Ramos (cell line): ENCODE results near the gene TMEM170A.
"Not testable (repeated sequence)": the region's sequence is repeated elsewhere in the genome, so short reads cannot be mapped to it uniquely, and the experiment has no call there.

Experiments
- in situ Hi-C: fragments of 300-500 bp; cut with MboI; formaldehyde crosslinking; loops from one replicate; pipeline ENCODE4 v1.14.3; 2022; ENCODE audit warnings: low sequenced_read_pairs; ENCODE audit not compliant: unreplicated experiment

Gene TMEM170A

DNA sequence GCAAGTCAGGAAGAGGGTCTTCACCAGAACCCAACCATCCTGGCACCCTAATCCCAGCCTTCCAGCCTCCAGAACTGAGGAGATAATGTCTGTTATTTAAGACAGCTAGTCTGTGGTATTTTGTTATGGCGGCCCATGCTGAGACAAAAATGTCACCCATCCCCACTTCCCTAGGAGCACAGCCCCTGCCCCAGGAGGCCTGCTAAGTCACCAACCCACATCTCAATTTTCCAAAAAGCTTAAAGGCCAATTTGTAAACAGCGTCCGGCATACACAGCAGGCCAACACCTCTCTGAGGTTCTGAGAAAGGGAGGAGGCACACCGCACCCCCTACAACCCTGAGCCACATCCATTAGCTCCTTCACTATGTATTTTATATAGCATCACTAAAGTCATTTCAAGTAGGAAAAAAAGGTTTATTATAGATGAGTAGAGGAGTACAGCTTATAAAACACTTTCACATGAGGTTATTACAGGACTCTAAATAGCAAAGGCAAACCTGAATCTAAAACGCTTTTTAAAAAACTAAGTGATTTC is 6.9 kb downstream of the TMEM170A start:
- in situ Hi-C loops, result no loop called here

DNA sequence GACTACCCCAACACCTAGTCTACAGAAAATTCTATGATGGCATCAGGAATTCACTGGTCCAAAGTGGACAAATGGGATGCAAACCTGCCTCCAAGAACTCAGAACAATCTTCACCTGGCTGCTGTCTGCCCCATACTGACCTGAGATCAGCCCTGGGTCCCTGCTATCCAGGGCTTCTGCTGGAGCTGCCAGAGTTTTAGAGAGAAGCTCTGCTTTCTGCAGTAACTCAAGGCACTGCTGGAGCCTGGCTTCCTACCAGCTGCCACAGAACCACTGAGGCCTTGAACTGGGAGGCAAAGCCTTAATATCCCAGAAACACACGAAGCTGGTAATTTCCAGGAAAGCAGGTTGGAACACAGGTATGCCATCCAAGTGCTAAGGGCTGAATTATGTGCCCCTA is 7.5 kb downstream of the TMEM170A start:
- in situ Hi-C loops, result no loop called here

DNA sequence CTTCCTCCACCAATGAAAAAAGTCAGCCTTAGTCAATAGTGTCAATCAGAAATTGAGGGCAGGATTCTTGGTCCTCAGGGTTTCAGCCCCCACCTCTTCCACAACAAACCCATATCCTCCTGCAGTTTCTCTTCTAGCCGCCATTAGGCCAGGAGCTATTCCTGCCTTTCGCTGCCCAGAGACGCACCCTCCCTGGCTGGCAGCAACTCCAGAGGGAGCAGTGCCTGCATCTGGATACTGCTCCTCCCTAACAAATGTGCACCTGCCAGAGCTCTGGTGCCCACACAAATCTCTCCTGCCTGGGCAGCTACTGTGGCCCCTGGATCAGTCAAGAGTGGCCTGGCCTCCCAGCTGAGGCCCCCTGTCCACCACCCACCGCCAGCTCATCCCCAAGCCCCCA is 8.0 kb downstream of the TMEM170A start:
- in situ Hi-C loops, result not testable (repeated sequence)

DNA sequence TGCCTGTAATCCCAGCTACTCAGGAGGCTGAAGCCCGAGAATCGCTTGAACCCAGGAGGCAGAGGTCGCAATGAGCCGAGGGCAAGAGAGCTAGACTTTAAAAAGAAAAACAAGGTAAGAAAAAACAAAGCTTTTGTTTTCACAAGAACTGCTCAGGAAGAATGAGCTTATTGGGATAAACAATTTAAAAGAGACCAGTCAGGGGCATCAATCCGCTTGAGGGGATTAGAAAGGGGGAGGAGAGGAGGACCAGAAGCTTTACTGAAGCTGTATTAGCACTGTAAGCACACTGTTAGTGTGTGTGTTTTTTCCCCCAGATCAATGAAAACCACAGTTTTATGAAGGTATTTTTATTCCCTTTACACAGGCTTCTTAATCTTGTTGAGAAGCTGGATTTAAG is 8.8 kb downstream of the TMEM170A start:
- in situ Hi-C loops, result no loop called here

DNA sequence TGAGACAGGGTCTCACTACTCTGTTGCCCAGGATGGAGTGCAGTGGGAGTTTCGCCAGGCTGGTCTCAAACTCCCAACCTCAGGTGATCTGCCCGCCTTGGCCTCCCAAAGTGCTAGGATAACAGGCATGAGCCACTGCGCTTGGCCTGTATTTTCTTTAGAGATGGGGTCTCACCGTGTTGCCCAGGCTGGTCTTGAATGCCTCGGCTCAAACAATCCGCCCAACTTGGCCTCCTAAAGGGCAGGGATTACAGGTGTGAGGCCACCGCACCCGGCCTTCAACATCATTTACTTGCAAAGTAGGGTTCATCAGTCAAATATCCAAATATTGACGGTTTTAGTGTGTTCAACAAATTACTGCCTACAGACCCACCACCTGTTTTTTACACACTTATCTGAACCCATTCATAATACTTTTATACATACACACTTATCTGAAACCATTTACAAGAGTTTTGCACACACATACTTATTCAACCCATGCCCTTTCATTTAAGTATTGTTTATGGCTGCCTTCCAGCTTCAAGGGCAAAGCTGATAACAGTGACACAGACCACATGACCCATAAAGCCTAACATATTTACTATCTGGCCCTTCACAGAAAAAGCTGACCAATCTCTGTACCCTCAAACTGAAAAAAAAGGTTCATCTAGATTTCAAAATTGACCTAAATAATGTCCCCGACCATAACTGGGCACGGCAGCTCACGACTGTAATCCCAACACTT is 11.9 kb downstream of the TMEM170A start:
- in situ Hi-C loops, result no loop called here

DNA sequence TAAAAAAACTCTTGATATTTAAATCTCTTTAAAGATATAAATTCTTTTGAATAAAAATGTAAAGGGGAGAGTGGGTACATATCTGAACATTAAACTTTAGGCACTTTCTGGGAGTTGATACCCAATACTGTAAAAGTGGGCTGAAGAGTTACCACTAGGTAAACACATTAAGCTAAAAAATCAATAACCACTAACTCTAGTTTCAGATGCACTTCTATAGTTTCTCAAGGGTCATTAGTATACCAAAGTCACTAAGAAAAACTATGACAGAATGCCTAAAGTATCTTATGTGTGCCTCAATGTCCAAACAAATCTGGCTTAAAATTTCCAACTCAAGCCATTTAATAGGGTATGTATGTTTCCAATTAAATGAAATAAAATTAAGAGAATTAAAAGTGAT is 18.1 kb downstream of the TMEM170A start:
- in situ Hi-C loops, result no loop called here

DNA sequence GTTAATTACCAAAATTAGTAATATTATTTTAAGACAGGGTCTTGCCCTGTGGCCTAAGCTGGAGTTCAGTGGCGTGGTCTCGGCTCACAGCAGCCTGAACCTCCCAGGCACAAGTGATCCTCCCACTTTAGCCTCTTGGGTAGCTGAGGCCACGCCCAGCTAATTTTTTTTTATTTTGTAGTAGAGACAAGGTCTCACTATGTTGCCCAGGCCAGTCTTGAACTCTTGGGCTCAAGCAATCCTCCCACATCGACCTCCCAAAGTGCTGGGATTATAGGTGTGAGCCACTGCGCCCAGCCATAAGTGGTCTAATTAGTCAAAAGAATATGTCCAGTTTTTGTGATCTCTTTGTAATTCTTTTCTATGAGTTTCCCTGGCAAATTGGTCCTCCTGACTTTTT is 19.2 kb downstream of the TMEM170A start:
- in situ Hi-C loops, result no loop called here

DNA sequence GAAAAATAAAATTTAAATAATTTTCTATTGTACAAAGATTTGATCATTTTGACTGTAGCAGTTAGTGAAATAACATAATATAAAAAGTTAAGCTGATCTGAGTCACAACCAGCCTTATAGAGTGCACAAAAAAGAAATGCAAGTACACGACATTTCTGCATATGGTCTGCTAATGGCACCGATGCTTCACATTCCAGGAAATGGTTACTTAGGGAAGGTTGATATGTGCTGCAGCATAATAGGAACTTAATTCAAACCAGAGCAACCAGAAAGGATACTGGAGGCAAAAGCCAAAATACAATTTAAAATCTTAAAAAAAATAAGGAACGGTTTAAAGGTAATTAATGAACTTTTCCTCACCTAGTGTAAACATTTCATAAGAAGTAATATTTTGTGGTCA is 21.2 kb downstream of the TMEM170A start:
- in situ Hi-C loops, result no loop called here

DNA sequence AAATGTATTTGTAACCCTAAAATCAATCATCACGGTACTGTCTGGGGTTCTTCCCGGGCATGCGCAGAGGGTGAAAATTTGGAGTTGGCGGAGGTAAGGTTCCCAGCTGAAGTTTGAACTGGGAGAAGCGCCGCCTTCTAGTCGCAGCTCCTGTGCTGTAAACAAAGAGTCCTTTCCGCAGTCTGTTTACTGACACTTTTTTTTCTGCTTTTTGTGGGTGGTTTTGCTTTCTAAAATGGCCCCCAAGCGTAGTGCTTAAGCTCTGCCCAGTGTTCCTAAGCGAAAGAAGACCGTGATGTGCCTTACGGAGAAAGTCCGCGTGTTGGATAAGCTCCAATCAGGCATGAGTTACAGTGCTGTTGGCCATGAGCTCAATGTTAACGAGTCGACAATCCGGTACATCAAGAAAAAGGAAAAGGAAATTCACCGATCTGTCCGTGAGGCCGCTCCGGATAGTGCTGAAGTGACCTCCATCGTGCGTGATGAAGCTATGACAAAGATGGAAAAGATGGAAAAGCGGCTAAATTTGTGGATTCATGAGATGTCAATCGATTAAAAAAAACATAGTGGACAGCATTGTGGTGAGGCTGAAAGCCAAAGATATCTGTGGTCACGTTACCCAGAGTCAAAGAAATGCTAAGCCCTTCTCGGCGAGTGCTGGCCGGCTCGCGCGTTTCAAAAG is 30.6 kb downstream of the TMEM170A start:
- in situ Hi-C loops, result no loop called here

DNA sequence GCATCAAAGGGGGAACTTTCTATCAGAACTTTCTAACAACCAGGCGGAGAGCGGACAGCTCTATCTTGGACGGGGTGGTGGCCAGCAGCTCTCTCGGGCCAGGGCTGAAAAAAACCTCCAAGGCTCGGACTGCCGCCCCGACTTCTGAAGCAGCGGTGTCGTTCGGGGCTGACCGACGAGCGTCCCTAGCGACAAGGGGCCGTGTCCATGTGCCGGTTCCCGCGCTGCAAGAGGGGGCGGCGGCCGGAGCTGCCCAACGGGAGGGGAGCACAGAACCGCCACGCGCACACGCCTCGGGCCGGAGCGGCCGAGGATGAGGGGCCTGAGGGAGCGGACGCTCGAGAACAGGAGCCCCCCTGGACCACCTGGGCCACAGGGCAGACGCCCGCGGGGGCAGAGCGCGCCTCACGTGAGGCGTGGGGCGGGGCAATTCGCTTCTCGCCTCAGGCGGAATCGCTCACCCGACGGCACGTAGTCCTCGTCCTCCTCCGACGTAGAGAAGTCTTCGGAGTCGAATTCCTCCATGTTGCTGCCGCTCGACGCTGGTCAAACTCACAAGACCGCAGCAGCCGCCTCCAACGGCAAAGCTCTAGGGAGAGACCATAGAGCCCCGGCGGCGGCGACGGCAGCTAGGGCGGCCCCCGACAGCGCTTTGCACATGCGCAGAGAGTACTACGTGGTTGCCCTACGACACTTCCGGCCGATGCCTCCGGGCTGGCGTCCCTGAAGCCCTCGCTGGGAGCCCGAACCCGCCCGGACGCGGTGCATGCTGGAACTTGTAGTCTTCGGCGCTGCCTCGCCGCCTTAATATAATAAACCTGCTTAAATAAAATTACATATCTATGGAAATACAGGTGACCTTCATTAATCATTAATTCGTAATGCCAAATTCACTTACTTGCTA is 31.4 kb downstream of the TMEM170A start, which contains the start of gene CFDP1:
Gene CFDP1, minus strand, starts transcription at position 676 of the 904 bp plus-strand sequence. Its CDS starts 151 bp downstream, at position 525.
- in situ Hi-C loops, result no loop called here

DNA sequence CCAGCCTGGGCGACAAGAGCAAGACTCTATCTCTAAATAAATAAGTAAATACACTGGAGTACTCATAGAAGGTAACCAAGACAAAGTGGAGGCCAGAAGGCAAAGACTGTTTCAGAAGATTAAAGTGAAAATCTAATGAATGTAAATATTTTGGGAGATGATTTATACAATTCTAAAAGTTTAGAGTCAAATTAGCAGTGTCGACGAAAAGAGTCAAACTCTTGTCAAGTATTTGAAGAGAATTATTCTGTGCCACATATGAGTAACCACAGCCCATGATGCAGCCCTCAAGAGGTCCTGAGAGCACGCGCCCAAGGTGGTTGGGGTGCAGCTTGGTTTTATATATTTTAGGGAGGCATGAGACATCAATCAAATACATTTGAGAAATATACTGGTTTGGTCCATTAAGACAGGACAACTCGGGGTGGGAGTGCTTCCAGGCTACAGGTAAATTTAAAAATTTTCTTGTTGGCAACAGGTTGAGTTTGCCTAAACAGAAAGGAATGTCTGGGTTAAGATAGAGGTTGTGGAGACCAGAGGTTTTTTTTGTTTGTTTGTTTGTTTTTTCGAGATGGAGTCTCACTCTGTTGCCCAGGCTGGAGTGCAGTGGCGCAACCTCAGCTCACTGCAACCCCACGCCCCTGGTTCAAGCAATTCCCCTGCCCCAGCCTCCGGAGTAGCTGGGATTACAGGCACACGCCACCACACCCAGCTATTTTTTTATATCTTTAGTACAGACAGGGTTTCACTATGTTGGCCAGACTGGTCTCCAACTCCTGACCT is 34.7 kb downstream of the TMEM170A start:
- in situ Hi-C loops, result no loop called here

DNA sequence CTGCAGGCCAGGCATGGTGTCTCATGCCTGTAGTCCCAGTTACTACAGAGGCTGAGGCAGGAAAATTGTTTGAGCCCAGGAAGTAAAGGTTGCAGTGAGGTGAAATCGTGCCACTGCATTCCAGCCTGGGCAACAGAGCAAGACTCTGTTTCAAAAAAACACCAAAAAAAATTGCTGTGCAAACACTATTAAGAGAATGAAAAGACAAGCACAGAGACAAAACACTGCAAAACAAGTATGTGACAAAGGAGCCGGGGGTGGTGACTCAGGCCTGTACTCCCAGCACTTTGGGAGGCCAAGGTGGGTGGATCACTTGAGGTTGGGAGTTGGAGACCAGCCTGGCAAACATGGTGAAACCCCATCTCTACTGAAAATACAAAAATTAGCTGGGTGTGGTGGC is 38.0 kb downstream of the TMEM170A start:
- in situ Hi-C loops, result not testable (repeated sequence)

DNA sequence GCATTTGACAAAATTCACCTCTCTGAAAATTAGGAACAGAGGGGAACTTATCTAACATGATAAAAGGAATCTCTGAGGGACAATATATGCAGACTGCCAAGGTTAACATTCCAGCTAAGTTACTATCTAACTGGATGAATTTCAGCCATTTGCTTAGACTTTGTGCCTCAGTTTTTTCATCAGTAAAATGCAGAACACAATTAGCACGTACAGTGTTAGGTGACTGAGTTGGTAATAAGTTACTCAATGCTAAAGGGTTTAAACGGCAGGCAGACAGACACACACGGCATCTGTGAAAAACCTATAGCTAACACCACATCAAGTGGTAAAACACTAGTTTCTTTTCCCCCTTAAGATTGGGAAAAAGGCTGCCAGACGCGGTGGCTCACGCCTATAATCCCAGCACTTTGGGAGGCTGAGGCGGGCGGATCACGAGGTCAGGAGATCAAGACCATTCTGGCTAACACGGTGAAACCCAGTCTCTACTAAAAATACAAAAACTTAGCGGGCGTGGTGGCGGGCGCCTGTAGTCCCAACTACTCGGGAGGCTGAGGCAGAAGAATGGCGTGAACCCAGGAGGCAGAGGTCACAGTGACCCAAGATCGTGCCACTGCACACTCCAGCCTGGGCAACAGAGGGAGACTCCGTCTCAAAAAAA is 40.3 kb downstream of the TMEM170A start:
- in situ Hi-C loops, result not testable (repeated sequence)

DNA sequence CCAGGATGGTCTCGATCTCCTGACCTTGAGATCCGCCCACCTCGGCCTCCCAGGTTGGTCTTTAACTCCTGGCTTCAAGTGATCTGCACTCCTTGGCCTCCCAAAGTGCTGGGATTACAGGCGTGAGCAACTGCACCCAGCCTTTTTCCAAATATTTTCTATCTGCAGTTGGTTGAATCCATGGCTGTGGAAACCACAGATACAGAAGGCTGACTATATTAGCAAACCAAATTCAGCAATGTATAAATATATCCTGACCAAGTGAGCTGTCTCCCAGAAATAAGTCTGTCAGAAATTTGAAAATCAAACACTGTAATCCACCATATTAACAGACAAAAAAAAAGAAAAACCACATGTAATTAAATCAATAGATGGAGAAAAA is 40.8 kb downstream of the TMEM170A start:
- in situ Hi-C loops, result no loop called here

DNA sequence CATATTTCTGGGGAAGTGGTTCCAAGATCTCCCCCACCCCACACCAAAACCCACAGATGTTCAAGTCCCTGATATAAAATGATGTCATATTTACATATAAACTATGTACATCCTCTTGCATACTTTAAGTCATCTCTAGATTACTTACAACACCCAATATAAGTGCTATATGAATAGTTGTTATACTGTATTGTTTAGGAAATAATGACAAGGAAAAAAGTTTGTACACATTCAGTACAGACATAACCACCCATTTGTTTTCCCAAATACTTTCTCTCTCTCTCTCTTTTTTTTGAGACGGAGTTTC is 42.7 kb downstream of the TMEM170A start:
- in situ Hi-C loops, result no loop called here

DNA sequence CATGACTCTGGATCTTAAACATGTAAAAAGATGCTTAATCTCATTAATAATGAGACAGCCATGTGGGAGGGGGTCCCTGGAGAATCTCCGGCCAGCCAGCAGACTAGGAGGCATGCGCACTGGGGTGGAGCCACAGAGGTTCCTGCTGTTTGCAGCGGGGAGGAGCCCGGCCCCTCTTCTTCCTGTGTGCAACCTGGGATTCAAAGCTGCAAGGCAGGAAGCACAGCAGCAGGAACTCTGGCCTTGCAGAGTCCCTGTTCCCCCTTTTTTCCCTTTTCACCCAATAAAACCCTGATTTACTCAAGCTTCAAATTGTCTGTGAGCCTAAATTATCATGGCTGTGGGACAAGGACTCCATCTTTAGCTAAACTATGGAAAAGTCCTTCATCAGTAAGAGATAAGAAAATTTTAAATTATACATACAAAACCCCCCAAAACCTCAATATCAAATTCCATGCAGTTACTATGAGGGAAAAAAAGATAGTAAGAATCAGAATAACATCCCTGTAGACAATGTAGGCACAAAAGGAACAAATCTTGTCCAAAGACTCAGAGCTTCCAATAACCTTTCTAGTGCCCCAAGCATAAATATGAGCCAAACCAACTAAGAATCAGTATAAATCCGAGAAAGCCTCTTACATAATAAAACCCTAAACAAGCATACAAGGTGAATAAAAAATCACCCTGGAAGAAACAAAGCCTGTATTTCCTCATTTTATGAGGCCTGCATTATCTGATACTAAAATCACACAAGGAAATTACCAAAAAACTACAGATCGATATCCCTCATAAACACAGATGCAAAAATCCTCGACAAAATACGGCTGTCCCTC is 43.3 kb downstream of the TMEM170A start:
- in situ Hi-C loops, result no loop called here

DNA sequence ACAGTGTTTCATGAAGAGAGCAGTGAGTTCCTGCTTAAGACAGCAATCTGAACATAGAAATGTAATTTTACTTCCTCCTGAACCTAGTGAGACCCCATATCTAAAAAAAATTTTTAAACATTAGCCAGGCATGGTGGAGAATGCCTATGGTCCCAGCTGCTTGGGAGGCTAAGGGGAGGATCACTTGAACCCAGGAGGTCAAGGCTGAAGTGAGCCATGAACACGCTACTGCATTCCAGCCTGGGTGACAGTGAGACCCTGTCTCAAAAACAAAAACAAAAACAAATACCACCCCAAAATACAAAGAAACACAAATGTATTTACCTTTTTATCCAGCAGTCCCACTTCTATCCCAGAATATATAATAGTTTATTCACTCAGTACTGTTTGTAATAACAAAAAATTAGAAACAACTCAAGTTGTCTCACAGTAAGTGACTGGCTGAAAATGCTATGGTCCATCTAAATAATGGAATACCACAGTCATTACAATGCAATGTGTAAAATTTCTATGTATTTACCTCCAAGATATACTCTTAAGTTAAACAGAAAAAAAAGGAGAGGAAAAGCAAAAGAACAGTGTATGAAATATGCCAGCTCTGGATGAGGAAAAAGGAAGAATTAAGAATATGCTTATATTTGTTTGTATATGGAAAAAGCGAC is 47.5 kb downstream of the TMEM170A start:
- in situ Hi-C loops, result no loop called here
